Forelimb muscle (tissue), 1 donor: ENCODE results near the gene IFT88. TPM values are rescaled to one million over a fixed set of nuclear protein-coding genes. Genes with fewer than 3 reads are reported as not detected.
"Not testable (repeated sequence)": the region's sequence is repeated elsewhere in the genome, so short reads cannot be mapped to it uniquely, and the experiment has no call there.

Experiments
- DNase-seq: peaks from one replicate; pipeline ENCODE4 v3.0.0-alpha.2; 2013; ENCODE audit warnings: low read depth
- polyA plus RNA-seq: library from polyadenylated mRNA; unstranded; fragments of 120-200 nt; gene quantifications from one replicate; pipeline ENCODE4 v1.2.1, GENCODE V29; 2013; ENCODE audit not compliant: insufficient read length

Gene IFT88
- polyA plus RNA-seq, 1 donor, result 15.5 TPM

DNA sequence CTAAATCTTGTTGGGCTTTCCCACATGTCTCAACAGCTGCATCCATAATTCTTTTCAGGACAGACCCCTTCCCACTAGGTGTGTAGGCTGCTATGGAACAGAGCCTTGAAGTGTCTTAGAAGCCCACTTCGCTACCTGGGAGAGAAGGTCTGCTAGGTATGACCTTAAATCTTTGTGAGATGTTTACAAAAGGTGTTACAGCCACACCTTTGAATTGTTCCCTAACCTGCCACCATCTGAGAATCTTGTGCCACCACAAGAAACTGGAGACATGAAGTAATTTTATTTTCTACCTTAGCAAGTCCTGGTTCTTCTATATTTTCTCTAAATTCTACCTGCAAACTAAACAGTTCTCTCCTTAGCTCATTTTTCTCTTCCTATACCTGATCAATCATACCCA is 69.1 kb downstream of the IFT88 start:
- no peak for DNase-seq

DNA sequence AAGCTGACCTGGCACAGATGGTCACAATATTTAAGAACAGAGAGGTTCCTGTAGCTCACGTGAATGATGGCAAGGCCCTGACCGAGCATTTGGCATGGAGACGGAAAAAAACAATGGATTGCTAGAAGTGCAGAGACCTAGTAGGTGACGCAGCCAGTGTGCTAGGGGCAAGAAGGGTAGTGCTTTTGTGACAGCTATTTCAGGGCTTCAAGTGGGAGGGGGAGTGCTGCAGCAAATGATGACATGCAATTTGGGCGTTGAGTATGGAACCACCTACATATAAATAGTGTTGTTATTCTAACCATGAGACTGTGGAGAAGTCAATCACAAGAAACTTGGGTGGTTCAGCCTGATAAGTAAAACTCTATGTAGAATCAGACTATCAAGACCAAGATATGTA is 70.9 kb downstream of the IFT88 start:
- DNase-seq, result no peak

DNA sequence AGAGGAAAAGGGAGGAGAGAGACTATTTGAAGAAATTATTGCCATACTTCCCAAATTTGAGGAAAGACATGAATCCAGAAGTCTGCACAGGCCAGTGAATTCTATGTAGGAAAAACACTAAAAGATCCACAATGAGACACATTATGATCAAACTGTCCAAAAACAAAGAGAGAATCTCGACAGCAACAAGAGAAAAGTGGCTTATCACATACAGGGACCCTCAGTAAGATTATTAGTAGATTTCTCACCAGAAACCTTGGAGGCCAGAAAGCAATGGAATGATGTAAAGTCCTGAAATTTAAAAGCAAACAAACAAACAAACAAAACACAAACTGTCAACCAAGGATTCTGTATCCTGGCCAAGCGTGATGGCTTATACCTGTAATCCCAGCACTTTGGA is 80.8 kb downstream of the IFT88 start:
- DNase-seq, result no peak

DNA sequence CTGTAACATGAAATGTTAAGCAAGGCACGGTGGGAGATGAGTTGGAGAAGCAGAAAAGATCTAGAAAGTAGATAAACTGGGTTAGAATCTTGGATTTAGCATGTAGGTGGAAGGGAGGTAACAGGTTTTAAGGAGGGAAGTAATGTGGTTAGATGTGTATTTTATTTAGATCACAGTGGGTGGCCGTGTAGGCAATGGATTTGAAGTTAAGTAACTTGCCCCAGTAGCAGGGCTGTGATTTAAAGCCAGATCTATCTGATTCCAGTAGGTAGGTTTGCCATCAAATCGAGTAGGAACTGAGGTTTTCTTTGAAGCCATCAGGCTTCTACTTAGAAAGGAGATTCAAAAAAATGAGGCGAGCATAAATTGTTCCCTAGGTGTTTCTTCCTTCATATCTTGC is 86.0 kb downstream of the IFT88 start:
- DNase-seq, result no peak

DNA sequence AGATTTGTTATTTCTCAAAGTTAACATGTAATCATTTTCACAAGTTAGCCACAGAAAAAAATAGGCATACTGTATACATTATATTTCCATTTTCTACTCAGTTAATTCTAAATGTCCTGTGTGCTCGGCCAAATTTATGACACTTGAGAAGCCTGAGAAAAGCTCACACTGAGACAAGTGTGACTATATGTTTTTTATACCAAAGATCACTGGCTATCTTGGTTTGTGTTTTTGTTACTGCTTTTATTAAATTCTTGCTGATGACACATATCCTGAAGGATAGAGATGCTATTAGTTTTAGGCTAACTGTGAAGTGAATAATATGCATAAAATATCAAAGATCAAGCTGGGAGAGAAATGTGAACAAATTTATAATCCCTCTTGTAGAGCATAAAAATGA is 87.2 kb downstream of the IFT88 start:
- DNase-seq, result no peak

DNA sequence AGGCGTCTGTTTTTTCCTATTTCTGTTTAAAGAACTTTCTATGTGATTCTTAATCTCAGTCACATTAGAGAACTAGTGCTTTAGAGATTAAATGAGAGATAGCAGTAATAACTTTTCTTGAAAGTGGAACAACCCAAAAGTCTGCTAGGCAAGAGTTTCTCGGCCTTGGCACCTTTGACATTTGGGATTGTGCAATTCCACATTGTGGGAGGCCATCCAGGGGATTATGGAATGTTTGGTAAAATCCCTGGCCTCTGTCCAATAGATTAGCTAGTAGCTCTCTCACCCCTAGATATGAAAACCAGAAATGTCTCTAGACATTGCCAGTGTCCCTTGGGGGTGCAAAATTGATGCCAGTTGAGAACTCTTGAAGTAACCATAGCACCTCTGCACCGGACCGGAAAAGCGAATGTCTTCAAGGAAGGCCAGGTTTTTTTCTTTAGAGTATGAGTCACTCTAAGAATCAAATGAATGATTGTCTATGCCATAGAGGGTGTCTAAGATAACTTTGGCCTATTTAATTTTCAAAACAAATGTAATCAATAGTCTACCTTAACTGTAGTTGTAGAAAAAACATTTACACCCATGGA is 91.6 kb downstream of the IFT88 start:
- no peak for DNase-seq

DNA sequence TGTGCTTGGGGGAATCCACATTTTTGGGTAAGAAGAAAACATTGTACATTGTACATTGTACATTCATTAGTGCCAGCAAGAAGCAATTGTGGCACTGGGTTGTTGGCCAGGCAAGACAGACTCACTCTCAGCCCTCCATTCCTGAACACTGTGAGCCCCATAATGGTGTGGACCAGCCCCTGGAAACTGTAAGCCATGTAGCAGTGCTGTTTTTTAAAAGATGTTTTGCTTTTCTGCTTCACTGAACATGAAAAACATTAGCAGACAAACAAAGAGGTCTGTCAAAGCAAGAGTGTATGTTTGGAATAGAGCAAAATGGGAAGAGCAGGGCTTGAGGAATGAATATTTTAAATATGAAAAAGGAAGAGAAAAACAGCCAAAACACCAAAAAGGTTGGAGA is 97.4 kb downstream of the IFT88 start:
- no peak for DNase-seq

DNA sequence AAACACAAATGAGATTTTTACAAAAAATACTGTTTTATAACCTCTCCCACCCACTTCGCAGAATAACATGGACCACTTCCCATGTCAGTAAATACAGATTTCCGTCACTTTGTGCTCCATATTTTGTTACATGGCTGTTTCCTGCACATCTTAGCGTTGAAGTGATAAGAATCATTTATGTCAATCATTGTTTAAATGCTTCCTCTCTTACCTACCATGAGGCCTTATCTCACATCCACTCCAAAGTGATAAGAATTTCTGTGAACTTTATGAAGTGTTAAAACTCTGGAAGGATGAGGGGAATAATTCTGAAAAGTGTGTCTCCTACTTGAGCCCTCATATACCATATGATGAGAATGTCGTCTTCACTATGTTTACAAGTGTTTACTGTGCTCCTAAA is 100.0 kb downstream of the IFT88 start:
- DNase-seq, result no peak

DNA sequence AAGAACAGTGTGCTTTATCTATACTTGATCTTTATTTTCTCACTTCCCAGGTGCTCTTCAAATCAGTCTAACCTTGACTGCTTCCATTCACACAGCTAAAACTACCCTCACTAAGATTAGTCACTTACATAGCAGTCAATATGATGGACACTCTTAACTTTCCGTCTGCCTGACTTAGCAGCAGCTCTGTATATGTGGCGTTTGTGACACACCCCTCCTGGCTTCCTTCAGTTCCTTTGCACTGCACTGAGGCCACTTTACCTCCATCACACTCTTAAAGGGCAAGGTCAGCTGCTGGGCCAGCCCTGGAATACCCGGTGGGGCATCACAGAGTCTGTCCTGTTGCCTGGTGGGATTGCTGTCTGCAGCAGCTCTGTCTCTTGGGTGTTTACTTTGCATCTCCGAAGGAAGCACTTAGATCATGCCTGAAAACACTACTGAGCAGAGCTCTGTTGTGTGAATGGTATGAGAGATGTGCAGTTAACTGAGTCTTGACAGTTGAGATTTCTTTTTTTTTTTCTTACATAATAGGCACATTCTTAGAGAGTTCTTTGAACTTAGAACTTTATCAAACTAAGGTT is 101.0 kb downstream of the IFT88 start:
- DNase-seq, result no peak

DNA sequence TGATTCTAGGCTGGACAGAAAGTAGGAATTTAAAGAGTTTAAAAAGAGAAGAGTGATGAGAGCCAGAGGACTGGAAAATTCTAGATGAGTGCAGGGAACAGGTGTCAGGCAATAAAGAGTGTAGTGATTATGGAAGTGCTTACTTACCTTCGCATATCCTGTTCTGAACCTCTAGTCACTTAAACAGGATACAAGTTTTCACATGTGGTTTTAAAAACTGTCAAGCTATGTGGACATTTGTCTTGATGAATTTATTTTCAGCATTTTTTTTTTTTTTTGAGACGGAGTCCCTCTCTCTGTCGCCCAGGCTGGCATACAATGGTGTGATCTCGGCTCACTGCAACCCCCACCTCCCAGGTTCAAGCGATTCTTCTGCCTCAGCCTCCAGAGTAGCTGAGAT is 102.2 kb downstream of the IFT88 start:
- no peak for DNase-seq

DNA sequence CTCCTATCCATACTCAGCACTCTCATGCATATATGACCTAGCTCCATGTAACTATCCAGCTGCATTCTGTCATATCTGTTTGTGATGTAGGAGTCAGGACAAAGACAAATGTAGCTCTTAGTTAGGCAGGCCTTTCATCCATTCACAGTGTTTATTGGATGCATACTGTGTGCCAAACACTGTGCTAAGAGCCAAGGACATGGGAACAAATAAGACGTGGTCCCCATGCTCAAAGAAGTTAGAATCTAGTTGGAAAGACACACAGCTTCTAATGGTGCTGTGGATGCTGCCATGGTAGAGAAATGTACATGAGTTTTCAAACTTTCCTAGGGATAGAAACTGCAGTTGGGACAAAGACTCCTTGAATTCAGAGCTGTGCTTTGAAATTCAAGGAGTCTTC is 104.8 kb downstream of the IFT88 start:
- no peak for DNase-seq

DNA sequence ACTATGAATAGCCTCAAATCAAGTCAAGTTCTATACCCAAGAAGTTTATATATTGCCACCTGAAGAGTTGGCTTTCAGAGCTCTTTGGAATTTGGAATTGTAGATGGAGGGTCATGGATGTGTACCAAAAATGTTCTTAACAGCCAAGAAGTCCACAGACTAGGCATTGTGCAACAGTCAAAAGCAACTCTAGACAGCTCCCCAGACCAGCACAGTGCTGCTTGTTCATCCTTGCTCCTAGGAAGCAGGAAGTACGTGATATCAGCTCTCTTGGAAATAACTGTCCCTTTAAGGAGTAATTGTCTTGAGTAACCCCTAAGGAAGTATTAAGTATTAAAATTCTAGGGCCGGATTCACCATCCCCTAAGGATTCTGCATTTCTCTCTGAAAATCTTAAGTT is 105.8 kb downstream of the IFT88 start:
- DNase-seq, result no peak

DNA sequence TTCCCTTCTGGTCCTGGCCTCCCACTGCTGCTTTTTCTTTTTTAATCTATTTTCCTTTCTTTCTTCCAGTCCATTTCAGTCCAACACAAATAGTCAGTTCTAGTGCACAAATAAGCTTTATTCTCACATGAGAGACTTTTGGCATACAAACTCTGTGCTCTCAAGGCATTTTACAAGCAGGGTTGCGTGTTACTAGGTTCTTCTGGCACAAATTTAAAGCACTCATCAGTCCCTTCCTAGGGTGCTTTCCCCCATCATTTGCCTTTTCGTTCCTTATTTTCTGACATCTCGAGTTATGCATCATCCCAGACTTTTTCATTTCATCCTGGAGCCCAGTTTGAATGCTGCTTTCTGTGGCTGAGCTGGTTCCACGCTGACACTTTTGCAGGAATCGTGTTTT is 106.8 kb downstream of the IFT88 start:
- DNase-seq, result no peak

DNA sequence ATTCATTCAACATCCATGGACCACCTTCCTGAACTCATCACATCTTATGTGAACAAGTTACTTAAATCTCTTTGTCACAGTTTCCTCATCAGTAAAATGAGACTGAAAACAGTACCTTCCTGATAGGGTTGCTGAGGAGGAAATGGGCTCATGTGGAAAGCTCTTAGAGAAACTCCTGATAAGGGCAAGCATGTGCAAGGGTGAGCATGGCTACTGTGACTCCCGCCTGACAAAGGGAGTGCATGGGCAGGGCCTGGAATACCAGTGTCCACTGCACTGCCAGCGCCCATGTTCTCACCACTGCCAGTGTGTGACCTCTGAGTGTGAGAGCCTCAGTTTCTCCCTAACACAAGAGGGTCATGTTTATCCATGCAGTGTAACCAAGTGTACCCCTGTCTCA is 109.3 kb downstream of the IFT88 start:
- DNase-seq, result no peak

DNA sequence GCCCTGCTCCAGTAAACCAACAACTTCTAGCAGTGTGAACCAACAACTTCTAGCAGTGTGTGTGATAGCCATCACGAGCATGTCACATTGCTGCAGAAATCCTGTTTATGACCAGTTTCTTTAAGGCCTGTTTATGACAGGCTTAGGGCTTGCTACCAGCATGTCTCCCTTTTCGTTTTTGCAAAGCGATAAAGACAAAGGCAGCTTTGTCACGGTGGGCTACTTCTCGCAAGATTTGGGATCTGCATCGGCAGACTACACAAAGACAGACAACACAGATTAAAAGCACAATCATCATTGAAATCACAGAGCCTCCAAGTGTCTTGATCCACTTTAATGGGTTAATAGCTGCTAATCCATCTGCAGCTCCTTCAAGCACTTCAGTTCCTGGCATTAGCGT is 111.6 kb downstream of the IFT88 start:
- not testable (repeated sequence) for DNase-seq

DNA sequence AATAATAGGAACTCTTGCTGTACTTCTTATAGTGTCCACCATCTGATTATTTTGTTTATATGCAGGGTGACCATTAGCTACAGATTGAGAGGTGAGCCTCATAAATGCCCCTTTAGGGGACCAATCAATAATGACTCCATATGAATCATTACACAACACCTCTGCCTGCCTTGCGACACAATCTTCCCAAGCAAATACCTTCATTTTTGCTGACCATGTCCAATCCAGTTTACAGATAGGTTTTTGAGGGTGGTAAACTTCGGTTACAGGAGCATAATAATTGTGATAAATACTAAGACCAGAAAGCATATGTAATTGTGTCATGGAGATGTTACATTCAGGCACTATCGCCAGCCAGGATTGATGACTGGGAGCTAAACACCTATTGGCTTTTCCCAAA is 112.9 kb downstream of the IFT88 start:
- DNase-seq, result no peak

DNA sequence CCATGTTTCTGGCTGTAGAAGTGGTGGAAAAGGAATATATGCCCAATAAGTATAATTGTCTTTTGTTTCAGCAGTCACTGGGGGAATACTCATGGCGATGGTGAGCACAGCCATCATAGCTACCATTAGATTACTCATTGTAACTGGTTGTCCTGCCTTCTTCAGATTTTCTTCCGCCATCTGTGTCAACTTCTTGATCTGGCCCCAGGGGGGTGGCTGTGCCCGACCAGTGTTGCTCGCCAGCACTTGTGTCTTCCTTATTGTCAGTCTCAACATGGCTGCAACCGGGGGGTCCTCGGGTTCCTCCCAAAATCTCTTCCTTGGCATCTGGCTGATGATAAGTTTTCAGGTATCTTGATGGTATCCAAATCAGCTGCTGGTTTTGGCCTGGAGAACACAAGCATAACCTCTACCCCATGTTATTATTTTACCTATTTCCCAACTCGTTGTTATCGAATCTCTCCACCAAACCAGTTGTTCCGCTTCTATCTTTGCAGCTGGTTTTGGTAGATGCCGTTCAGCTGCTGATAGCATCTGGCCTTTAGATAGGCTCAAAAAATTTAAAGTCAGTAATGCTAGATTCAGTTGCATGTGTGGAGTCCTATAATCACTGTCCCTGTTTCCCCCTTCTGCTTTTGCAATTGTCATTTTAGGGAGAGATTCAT is 113.6 kb downstream of the IFT88 start:
- no peak for DNase-seq

DNA sequence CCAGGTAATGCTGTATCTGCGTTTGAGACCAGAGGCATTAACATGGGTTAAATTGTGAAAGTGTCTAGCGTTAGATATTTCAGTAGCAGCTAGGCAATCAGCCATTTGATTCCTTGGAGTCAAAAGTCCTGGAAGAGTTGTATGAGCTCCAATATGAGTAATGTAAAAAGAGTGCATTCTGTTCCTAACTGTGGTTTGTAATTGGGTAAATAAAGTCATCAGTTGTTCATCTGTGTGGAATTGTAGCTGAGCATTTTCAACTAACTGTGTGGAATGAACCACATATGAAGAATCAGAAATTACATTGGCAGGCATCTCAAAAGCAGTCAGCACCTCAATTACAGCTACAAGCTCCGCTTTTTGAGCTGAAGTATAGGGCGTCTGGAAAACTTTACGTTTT is 114.5 kb downstream of the IFT88 start:
- DNase-seq, result not testable (repeated sequence)

DNA sequence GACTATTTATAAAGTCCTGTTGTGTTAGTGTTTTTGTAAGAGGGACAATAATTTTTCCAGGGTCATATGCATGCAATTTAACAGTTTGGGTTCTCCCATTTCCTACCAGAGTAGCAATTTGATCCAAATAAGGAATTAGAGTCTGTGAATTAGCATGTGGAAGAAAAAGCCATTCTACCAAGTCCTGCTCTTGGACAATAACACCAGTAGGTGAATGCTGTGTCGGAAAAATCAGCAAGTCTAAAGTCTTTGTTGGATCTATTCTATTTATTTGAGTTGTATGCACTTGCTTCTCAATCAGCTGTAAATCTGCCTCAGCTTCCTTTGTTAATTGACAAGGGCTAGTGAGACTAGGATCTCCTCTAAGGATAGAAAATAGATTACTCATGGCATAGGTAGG is 115.1 kb downstream of the IFT88 start:
- DNase-seq, result no peak

DNA sequence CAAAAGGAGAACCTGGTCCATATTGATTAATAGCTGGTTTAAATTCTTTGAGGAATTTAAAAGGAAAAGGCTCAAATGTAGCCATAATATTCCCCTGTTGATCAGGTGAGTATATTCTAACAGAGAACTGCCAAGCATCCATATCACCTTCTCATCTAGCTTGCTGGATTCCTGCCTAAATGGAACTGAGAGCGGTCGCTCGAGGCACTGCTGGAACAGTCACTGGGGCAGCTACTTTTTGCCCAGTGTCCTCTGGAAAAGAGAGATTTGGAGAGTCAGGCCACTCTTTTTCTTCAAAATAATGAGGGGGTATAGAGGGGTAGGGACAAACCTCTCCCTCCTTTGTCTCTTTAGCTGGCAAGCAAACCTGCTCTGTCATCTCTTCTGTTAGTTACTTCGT is 117.1 kb downstream of the IFT88 start:
- no peak for DNase-seq

DNA sequence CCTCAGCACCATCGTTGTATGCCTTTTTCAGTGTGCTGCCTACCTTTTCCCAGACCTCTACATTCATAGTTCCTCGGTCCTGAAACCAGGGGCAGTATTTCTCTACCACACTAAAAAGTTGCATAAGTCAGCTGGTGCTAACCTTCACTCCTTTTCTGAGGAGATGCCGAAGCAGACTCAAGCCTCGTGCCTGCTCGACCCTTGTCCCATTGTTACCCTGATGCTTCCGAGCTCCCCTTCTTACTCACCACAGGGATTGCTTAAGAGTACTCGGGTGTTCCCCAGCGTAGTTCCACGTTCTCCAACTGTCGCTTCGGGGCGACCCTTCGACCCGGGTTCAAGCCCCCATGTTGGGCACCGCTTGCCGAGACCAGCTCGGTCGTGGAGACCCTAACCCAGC is 117.6 kb downstream of the IFT88 start:
- DNase-seq, result no peak

DNA sequence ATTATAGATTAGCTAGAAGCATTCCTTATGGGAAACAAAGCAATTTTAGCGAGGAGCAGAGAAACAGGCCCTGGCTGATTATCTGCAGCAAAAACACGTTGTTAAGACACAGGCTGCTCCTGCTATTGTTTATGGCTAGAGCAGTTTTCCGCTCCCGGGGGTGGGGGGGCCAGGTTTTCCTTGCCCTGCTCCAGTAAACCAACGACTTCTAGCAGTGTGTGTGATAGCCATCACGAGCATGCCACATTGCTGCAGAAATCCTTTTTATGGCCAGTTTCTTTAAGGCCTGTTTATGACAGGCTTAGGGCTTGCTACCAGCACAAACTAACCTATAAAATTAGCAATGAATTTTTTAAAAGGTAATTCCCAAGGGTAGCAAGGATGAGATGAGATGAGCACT is 118.1 kb downstream of the IFT88 start:
- DNase-seq, result no peak

DNA sequence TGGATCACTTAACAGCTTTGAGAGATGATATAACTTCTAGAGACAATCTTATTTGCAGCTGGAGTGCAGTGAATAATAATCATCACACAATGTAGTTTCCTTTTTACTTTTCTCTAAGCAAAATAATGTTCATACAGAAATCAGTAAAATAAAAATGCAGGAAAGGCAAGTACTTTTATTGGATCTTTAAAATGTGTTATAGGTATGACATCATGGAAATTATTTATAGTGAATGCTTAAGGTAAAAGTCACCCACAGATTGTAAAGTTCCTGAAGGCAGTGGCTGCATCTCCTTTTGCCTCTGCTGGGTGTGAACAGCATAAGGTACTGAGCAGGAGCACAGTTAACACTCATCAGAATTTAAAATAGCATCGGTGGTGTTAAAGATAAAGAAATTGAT is 119.2 kb downstream of the IFT88 start:
- DNase-seq, result no peak
